ENCODE data around the gene STRBP. TPM values are rescaled to one million over a fixed set of nuclear protein-coding genes. Genes with fewer than 3 reads are reported as not detected.
A peak's percentile ranks its signal among the peaks of the same experiment; 100 is the strongest.

The STRBP gene
- total RNA-seq, 2 donors from 2014 or later = 77.2 to 83.3 TPM

- H3K4me3 Mint-ChIP-seq = no peak overlapping the region
- H3K27ac Mint-ChIP-seq = no peak overlapping the region
- H3K4me1 Mint-ChIP-seq = peaks cover 14% of the 10 kb centered on the region
Observed at GRCh38 chr9:123090198-123090896, 178.0 kb downstream of the STRBP start.

GRCh38 chr9:123089790-123090189, 178.6 kb downstream of the STRBP start:
- no peak overlapping the region for H3K9ac ChIP-seq (ENCODE audit: extremely low read depth, low read length, poor library complexity, severe bottlenecking)
- Mint-ChIP-seq H3K36me3 (ENCODE audit: low read depth) (peaks cover 67% of the 10 kb centered on the region), H3K27ac (no peak overlapping the region), H3K27me3 (ENCODE audit: insufficient read depth) (no peaks in the 10 kb centered on the region), H3K4me1 (peaks cover 17% of the 10 kb centered on the region), H3K9me3 (no peaks in the 10 kb centered on the region), H3K4me3 (no peak overlapping the region)
- no peak for DNase-seq
- H3K4me1 ChIP-seq (ENCODE audit: control insufficient read depth, insufficient read depth, low read length) = peaks cover 8% of the 10 kb centered on the region
- 91 to 98% methylated on average over 5 of the region's 5 CpGs for WGBS, 2 experiments (ENCODE audit: insufficient coverage in 1 of 2, insufficient read length in 1 of 2)
- H3K27me3 ChIP-seq (ENCODE audit: control insufficient read depth, insufficient read depth, low read length, poor library complexity, severe bottlenecking) = no peaks in the 10 kb centered on the region
- H3K27ac ChIP-seq (ENCODE audit: low read depth, low read length) = no peak overlapping the region
- H3K9me3 ChIP-seq (ENCODE audit: control insufficient read depth, low read length) = no peaks in the 10 kb centered on the region
- H3K4me3 ChIP-seq (ENCODE audit: low read length) = no peak overlapping the region
- peaks cover 76% of the 10 kb centered on the region for H3K36me3 ChIP-seq (ENCODE audit: control insufficient read depth, insufficient read depth, low read length)
- no peak for TF ChIP-seq CTCF (conservative IDR thresholded peaks at IDR 0.05)

More at GRCh38 chr9:123090198-123090896, 178.0 kb downstream of the STRBP start:
- Histone ChIP-seq H3K9me3 (ENCODE audit: control insufficient read depth, low read length) (no peaks in the 10 kb centered on the region), H3K9ac (ENCODE audit: extremely low read depth, low read length, poor library complexity, severe bottlenecking) (no peak overlapping the region), H3K27ac (ENCODE audit: low read depth, low read length) (no peak overlapping the region), H3K36me3 (ENCODE audit: control insufficient read depth, insufficient read depth, low read length) (peaks cover 76% of the 10 kb centered on the region), H3K4me1 (ENCODE audit: control insufficient read depth, insufficient read depth, low read length) (peaks cover 5% of the 10 kb centered on the region), H3K27me3 (ENCODE audit: control insufficient read depth, insufficient read depth, low read length, poor library complexity, severe bottlenecking) (no peaks in the 10 kb centered on the region), H3K4me3 (ENCODE audit: low read length) (no peak overlapping the region)
- H3K9me3 Mint-ChIP-seq = no peaks in the 10 kb centered on the region
- TF ChIP-seq CTCF (conservative IDR thresholded peaks at IDR 0.05) = no peak
- peaks cover 68% of the 10 kb centered on the region for H3K36me3 Mint-ChIP-seq (ENCODE audit: low read depth)
- 92 to 93% methylated on average over 7 to 8 of the region's 8 CpGs for WGBS, 2 experiments (ENCODE audit: insufficient coverage in 1 of 2, insufficient read length in 1 of 2)
- no peak for DNase-seq
- H3K27me3 Mint-ChIP-seq (ENCODE audit: insufficient read depth) = no peaks in the 10 kb centered on the region

GRCh38 chr9:123089040-123089439, 179.3 kb downstream of the STRBP start:
- Histone ChIP-seq H3K27me3 (ENCODE audit: control insufficient read depth, insufficient read depth, low read length, poor library complexity, severe bottlenecking) (no peaks in the 10 kb centered on the region), H3K9me3 (ENCODE audit: control insufficient read depth, low read length) (no peaks in the 10 kb centered on the region), H3K27ac (ENCODE audit: low read depth, low read length) (no peak overlapping the region), H3K4me3 (ENCODE audit: low read length) (no peak overlapping the region), H3K4me1 (ENCODE audit: control insufficient read depth, insufficient read depth, low read length) (peaks cover 14% of the 10 kb centered on the region), H3K9ac (ENCODE audit: extremely low read depth, low read length, poor library complexity, severe bottlenecking) (no peak overlapping the region), H3K36me3 (ENCODE audit: control insufficient read depth, insufficient read depth, low read length) (peaks cover 75% of the 10 kb centered on the region)
- no peak for DNase-seq
- Mint-ChIP-seq H3K27ac (peak overlapping the region; percentile 13), H3K36me3 (ENCODE audit: low read depth) (peaks cover 70% of the 10 kb centered on the region), H3K4me3 (no peak overlapping the region), H3K4me1 (peaks cover 23% of the 10 kb centered on the region), H3K27me3 (ENCODE audit: insufficient read depth) (no peaks in the 10 kb centered on the region), H3K9me3 (no peaks in the 10 kb centered on the region)
- 88% methylated on average over 1 of the region's 1 CpG; no CpG with 5 or more reads in 1 of the 2 experiments for WGBS, 2 experiments (ENCODE audit: insufficient coverage in 1 of 2, insufficient read length in 1 of 2)
- TF ChIP-seq CTCF (conservative IDR thresholded peaks at IDR 0.05) = no peak
